Breast epithelium (tissue), 4 donors: ENCODE data around the gene MS4A8. TPM values are rescaled to one million over a fixed set of nuclear protein-coding genes. Genes with fewer than 3 reads are reported as not detected.
"Not testable (repeated sequence)": the region's sequence is repeated elsewhere in the genome, so short reads cannot be mapped to it uniquely, and the experiment has no call there.

Experiments used
- DNase-seq, 2 donors: peaks; one replicate each; pipeline ENCODE4 v3.0.0-alpha.2; 2019; ENCODE audit warnings: low spot score in 2 of 2
- H3K27ac ChIP-seq, 2 donors: fragments of 200-600 bp; sonication (generic) in 1 of 2; one replicate each; pipeline ENCODE4 v1.5.1; 2016 to 2019; ENCODE audit warnings: mild to moderate bottlenecking in 1 of 2
- H3K27me3 ChIP-seq, 2 donors: fragments of 200-600 bp; sonication (generic) in 1 of 2; one replicate each; pipeline versions ENCODE4 v1.5.1 to v1.6.0; 2017 to 2019; ENCODE audit warnings: control low read depth in 1 of 2, mild to moderate bottlenecking in 1 of 2
- H3K36me3 ChIP-seq: fragments of 200-600 bp; one replicate; pipeline ENCODE4 v1.5.1; 2019
- H3K4me1 ChIP-seq, 2 donors: fragments of 200-600 bp; sonication (generic); one replicate each; pipeline ENCODE4 v1.5.1; 2016 to 2019; ENCODE audit warnings: control low read depth in 1 of 2
- H3K4me3 ChIP-seq, 3 donors: fragments of 200-600 bp; sonication (generic); 1 replicate in 2 of 3; 2 replicates in 1 of 3; pipeline ENCODE4 v1.5.1; 2016 to 2019; ENCODE audit warnings: mild to moderate bottlenecking in 3 of 3, moderate library complexity in 2 of 3
- H3K9me3 ChIP-seq, 2 donors: fragments of 200-600 bp; sonication (generic) in 1 of 2; one replicate each; pipeline ENCODE4 v1.5.1; 2016 to 2019; ENCODE audit warnings: control low read depth in 1 of 2
- POLR2A ChIP-seq: fragments of 450-650 bp; IDR thresholded peaks from one replicate; pipeline ENCODE4 v1.6.1; 2016; ENCODE audit warnings: antibody characterized with exemption, mild to moderate bottlenecking, moderate library complexity
- POLR2AphosphoS5 ChIP-seq, 3 donors: sonication (generic); formaldehyde crosslinking; IDR thresholded peaks; one replicate each; pipeline ENCODE4 v1.6.1; 2017; ENCODE audit warnings: antibody characterized with exemption in 3 of 3
- intact Hi-C: fragments of 100-400 bp; cut with DNase I; formaldehyde crosslinking; loops from one replicate; pipeline ENCODE4 v1.15.1; 2023; ENCODE audit warnings: low total_unique reads
- total RNA-seq, 3 donors: library from RNA; depleted of rRNA; stranded (reverse); fragments of >200 nt; gene quantifications; one replicate each; pipeline ENCODE4 v1.1.0, GENCODE V29; 2016
- TF ChIP-seq, protein P1 (sequence below), 3 donors: fragments of 450-650 bp; IDR thresholded peaks; one replicate each; pipeline ENCODE4 v1.5.1; 2016 to 2017; ENCODE audit warnings: antibody characterized with exemption in 3 of 3, mild to moderate bottlenecking in 3 of 3, moderate library complexity in 3 of 3

Gene MS4A8
- total RNA-seq, 3 donors from 2014 or later = 0.66 TPM; not detected in 2

DNA sequence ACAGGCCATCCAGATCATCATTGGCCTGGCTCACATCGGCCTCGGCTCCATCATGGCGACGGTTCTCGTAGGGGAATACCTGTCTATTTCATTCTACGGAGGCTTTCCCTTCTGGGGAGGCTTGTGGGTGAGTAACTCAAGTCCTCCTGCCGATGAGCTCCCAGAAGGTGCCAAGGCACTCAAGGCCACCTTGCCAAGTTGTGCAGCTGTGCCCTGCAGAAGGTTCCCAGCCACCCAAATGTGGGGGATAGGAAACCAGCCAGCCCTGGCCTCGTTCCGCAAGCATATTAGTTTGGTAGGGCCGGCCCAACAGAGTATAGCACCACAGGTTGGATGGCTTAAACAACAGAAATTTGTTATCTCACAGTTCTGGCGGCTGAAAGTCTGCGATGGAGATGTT is 4.0 kb downstream of the MS4A8 start:
- no peaks in the 10 kb centered on the region for H3K27me3 ChIP-seq
- no peak for DNase-seq
- H3K27ac ChIP-seq = no peak overlapping the region
- TF ChIP-seq POLR2A (no peak), POLR2AphosphoS5 (IDR thresholded peaks at IDR 0.05) (no peak)
- TF ChIP-seq, protein P1, sequence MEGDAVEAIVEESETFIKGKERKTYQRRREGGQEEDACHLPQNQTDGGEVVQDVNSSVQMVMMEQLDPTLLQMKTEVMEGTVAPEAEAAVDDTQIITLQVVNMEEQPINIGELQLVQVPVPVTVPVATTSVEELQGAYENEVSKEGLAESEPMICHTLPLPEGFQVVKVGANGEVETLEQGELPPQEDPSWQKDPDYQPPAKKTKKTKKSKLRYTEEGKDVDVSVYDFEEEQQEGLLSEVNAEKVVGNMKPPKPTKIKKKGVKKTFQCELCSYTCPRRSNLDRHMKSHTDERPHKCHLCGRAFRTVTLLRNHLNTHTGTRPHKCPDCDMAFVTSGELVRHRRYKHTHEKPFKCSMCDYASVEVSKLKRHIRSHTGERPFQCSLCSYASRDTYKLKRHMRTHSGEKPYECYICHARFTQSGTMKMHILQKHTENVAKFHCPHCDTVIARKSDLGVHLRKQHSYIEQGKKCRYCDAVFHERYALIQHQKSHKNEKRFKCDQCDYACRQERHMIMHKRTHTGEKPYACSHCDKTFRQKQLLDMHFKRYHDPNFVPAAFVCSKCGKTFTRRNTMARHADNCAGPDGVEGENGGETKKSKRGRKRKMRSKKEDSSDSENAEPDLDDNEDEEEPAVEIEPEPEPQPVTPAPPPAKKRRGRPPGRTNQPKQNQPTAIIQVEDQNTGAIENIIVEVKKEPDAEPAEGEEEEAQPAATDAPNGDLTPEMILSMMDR (IDR thresholded peaks at IDR 0.05) = no peak
- H3K36me3 ChIP-seq = no peaks in the 10 kb centered on the region
- no peak overlapping the region for H3K4me3 ChIP-seq
- no peaks in the 10 kb centered on the region for H3K9me3 ChIP-seq
- H3K4me1 ChIP-seq = no peaks in the 10 kb centered on the region
- intact Hi-C loops = no loop called here

- TF ChIP-seq, protein P1 (IDR thresholded peaks at IDR 0.05) = no peak
- no peak for TF ChIP-seq POLR2AphosphoS5 (IDR thresholded peaks at IDR 0.05)
- no peak for TF ChIP-seq POLR2A
- no peak for DNase-seq
- intact Hi-C loops = no loop called here
Measured at GRCh38 chr11:60705895-60706294, 6.5 kb downstream of the MS4A8 start.

DNA sequence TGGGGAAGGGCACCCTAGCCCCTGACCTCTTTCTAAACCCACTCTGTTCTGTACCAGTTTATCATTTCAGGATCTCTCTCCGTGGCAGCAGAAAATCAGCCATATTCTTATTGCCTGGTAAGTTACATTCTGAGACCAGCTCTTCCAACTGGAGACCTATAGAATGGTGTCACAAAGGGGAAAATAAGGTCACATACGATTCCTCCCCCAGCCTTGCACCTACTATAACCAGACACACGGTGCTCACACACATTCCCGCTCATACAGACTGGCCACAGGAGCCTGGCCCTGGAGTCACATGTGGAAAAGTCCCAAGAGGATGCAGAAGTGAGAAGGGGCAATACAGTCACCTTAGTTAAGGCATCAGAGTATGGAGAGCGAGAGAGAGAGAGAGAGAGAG is 7.5 kb downstream of the MS4A8 start:
- Histone ChIP-seq H3K9me3 (no peaks in the 10 kb centered on the region), H3K27me3 (no peaks in the 10 kb centered on the region), H3K36me3 (no peaks in the 10 kb centered on the region), H3K27ac (no peak overlapping the region), H3K4me3 (no peak overlapping the region), H3K4me1 (no peaks in the 10 kb centered on the region)
- no peak for TF ChIP-seq POLR2A
- TF ChIP-seq, protein P1 (IDR thresholded peaks at IDR 0.05) = no peak
- no peak for TF ChIP-seq POLR2AphosphoS5 (IDR thresholded peaks at IDR 0.05)
- DNase-seq = no peak
- intact Hi-C loops = no loop called here

More at GRCh38 chr11:60705895-60706294, 6.5 kb downstream of the MS4A8 start:
- Histone ChIP-seq H3K4me1 (no peaks in the 10 kb centered on the region), H3K36me3 (no peaks in the 10 kb centered on the region), H3K9me3 (no peaks in the 10 kb centered on the region), H3K4me3 (no peak overlapping the region), H3K27ac (no peak overlapping the region), H3K27me3 (no peaks in the 10 kb centered on the region)

- intact Hi-C loops = no loop called here
- DNase-seq = no peak
- H3K36me3 ChIP-seq = no peaks in the 10 kb centered on the region
Measured at GRCh38 chr11:60710482-60710881, 11.1 kb downstream of the MS4A8 start.

DNA sequence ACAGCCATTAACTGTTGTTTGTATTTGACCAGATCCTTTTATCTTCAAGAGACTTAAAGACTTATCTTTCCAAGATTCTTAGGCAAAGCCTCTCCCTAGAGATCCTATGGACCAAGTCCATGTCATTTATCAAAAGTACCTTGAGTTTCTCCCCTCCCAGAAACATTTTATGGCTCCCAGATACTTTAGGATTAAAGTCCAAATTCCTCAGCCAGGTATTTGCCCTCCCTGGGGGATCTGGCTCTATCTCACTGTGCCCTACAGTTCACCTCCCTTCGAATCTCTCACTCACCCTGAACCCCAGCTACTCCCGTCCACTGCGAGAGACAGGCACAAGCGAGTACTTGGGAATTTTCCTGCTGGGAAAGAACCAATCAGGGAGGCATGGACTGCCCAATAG is 11.9 kb downstream of the MS4A8 start:
- no peaks in the 10 kb centered on the region for H3K9me3 ChIP-seq
- no peak for TF ChIP-seq POLR2AphosphoS5 (IDR thresholded peaks at IDR 0.05)
- no peak for TF ChIP-seq POLR2A
- TF ChIP-seq, protein P1 (IDR thresholded peaks at IDR 0.05) = no peak

More at GRCh38 chr11:60710482-60710881, 11.1 kb downstream of the MS4A8 start:
- Histone ChIP-seq H3K9me3 (no peaks in the 10 kb centered on the region), H3K27ac (no peak overlapping the region), H3K27me3 (no peaks in the 10 kb centered on the region), H3K4me3 (no peak overlapping the region), H3K4me1 (no peaks in the 10 kb centered on the region)
- TF ChIP-seq POLR2AphosphoS5 (IDR thresholded peaks at IDR 0.05) (no peak), POLR2A (no peak)
- TF ChIP-seq, protein P1 (IDR thresholded peaks at IDR 0.05) = no peak

GRCh38 chr11:60713423-60713822 is 14.0 kb downstream of the MS4A8 start:
- intact Hi-C loops, H3K4me3 ChIP-seq, H3K4me1 ChIP-seq, H3K27me3 ChIP-seq, DNase-seq, H3K9me3 ChIP-seq, H3K27ac ChIP-seq, H3K36me3 ChIP-seq: not testable (repeated sequence)

More for the DNA sequence above, 11.9 kb downstream of the MS4A8 start:
- Histone ChIP-seq H3K27ac (no peak overlapping the region), H3K4me3 (no peak overlapping the region), H3K4me1 (no peaks in the 10 kb centered on the region), H3K36me3 (no peaks in the 10 kb centered on the region), H3K27me3 (no peaks in the 10 kb centered on the region)
- intact Hi-C loops = no loop called here
- DNase-seq = no peak
